Parathyroid adenoma (tissue), 2 donors: ENCODE results near the gene ADGRL3.

ENCODE experiments used
- H2AFZ ChIP-seq: fragments of 300-600 bp; sonication (generic); one replicate; pipeline ENCODE4 v1.7.0; 2017; ENCODE audit warnings: antibody characterized with exemption, mild to moderate bottlenecking
- H3K27ac ChIP-seq: fragments of 300-600 bp; sonication (generic); one replicate; pipeline ENCODE4 v1.7.0; 2017
- H3K27me3 ChIP-seq: fragments of 300-600 bp; sonication (generic); one replicate; pipeline ENCODE4 v1.7.0; 2017; ENCODE audit warnings: low read length; ENCODE audit not compliant: control insufficient read depth, insufficient read depth
- H3K36me3 ChIP-seq: fragments of 300-600 bp; sonication (generic); one replicate; pipeline ENCODE4 v1.7.0; 2017; ENCODE audit warnings: low read length; ENCODE audit not compliant: control insufficient read depth, insufficient read depth
- H3K4me1 ChIP-seq: fragments of 300-600 bp; sonication (generic); one replicate; pipeline ENCODE4 v1.7.0; 2017; ENCODE audit warnings: control low read depth
- H3K4me2 ChIP-seq: fragments of 300-600 bp; sonication (generic); one replicate; pipeline ENCODE4 v1.7.0; 2017; ENCODE audit warnings: low read length
- H3K4me3 ChIP-seq: fragments of 300-600 bp; sonication (generic); one replicate; pipeline ENCODE4 v1.7.0; 2017; ENCODE audit warnings: low read depth, low read length
- H3K79me2 ChIP-seq: fragments of 300-600 bp; sonication (generic); one replicate; pipeline ENCODE4 v1.7.0; 2017; ENCODE audit warnings: control low read depth
- H3K9ac ChIP-seq: fragments of 300-600 bp; sonication (generic); one replicate; pipeline ENCODE4 v1.7.0; 2017; ENCODE audit warnings: mild to moderate bottlenecking
- H3K9me3 ChIP-seq: fragments of 300-600 bp; sonication (generic); one replicate; pipeline ENCODE4 v1.7.0; 2017; ENCODE audit warnings: low read length; ENCODE audit not compliant: control insufficient read depth
- CTCF ChIP-seq: fragments of 300-600 bp; sonication (generic); IDR thresholded peaks from one replicate; pipeline ENCODE4 v1.7.0; 2017; ENCODE audit warnings: antibody characterized with exemption, mild to moderate bottlenecking
- donor health status: primary hyperparathyroidism.

Gene ADGRL3

GRCh38 chr4:62087706-62088105 lies 887.6 kb downstream of the ADGRL3 start:
- H3K27me3 ChIP-seq = no peaks in the 10 kb centered on the region
- H3K4me1 ChIP-seq = no peaks in the 10 kb centered on the region
- H3K36me3 ChIP-seq = no peaks in the 10 kb centered on the region
- H3K4me2 ChIP-seq = no peak overlapping the region
- no peak overlapping the region for H2AFZ ChIP-seq
- H3K9ac ChIP-seq = no peak overlapping the region
- H3K79me2 ChIP-seq = no peaks in the 10 kb centered on the region
- no peak overlapping the region for H3K4me3 ChIP-seq
- no peaks in the 10 kb centered on the region for H3K9me3 ChIP-seq
- TF ChIP-seq CTCF = no peak
- H3K27ac ChIP-seq = no peak overlapping the region

GRCh38 chr4:62093735-62094134 lies 893.6 kb downstream of the ADGRL3 start:
- H3K4me1 ChIP-seq = no peaks in the 10 kb centered on the region
- H3K27me3 ChIP-seq = no peaks in the 10 kb centered on the region
- TF ChIP-seq CTCF = no peak
- H3K4me2 ChIP-seq = no peak overlapping the region
- H3K4me3 ChIP-seq = no peak overlapping the region
- H3K79me2 ChIP-seq = no peaks in the 10 kb centered on the region
- no peaks in the 10 kb centered on the region for H3K9me3 ChIP-seq
- H3K9ac ChIP-seq = no peak overlapping the region
- H2AFZ ChIP-seq = no peak overlapping the region
- no peak overlapping the region for H3K27ac ChIP-seq
- no peaks in the 10 kb centered on the region for H3K36me3 ChIP-seq

- Histone ChIP-seq H3K27ac (no peak overlapping the region), H3K9me3 (no peaks in the 10 kb centered on the region), H3K9ac (no peak overlapping the region), H3K79me2 (no peaks in the 10 kb centered on the region), H3K4me1 (no peaks in the 10 kb centered on the region), H3K36me3 (no peaks in the 10 kb centered on the region), H3K27me3 (no peaks in the 10 kb centered on the region), H3K4me3 (no peak overlapping the region), H3K4me2 (no peak overlapping the region), H2AFZ (no peak overlapping the region)
- TF ChIP-seq CTCF = no peak
Observed at GRCh38 chr4:62096881-62097280, 896.8 kb downstream of the ADGRL3 start.

GRCh38 chr4:62115216-62115615 lies 915.1 kb downstream of the ADGRL3 start:
- Histone ChIP-seq H3K9ac (no peak overlapping the region), H3K9me3 (no peaks in the 10 kb centered on the region), H3K27me3 (no peaks in the 10 kb centered on the region), H3K4me1 (no peaks in the 10 kb centered on the region), H3K79me2 (no peaks in the 10 kb centered on the region), H2AFZ (no peak overlapping the region), H3K4me3 (no peak overlapping the region), H3K36me3 (no peaks in the 10 kb centered on the region), H3K4me2 (no peak overlapping the region), H3K27ac (no peak overlapping the region)
- no peak for TF ChIP-seq CTCF

GRCh38 chr4:62117886-62118285 lies 917.8 kb downstream of the ADGRL3 start:
- Histone ChIP-seq H3K36me3 (no peaks in the 10 kb centered on the region), H3K4me2 (no peak overlapping the region), H3K9ac (no peak overlapping the region), H3K4me1 (no peaks in the 10 kb centered on the region), H3K27me3 (no peaks in the 10 kb centered on the region), H3K27ac (no peak overlapping the region), H3K4me3 (no peak overlapping the region), H3K79me2 (no peaks in the 10 kb centered on the region), H3K9me3 (no peaks in the 10 kb centered on the region), H2AFZ (no peak overlapping the region)
- TF ChIP-seq CTCF = no peak
